Endothelial cell of umbilical vein (primary cell): ENCODE measurements around the gene SYTL2. TPM values are rescaled to one million over a fixed set of nuclear protein-coding genes. Genes with fewer than 3 reads are reported as not detected.

Source experiments
- BruUV-seq: library from RNA; stranded (reverse); fragments of 400-500 nt; replicated peaks from 2 replicates; lab custom pipeline; 2021; lab: Mats Ljungman, UMichigan
- CTCF ChIA-PET: fragments of 300-600, 350-600 bp; sonication (Branson Sonifier 250); formaldehyde crosslinking; loops from one replicate; lab custom pipeline; 2021; ENCODE audit warnings: antibody characterized with exemption, inconsistent platforms; lab: Charles Lee
- POLR2A ChIA-PET: fragments of 300-600, 350-600 bp; sonication (Branson Sonifier 250); formaldehyde crosslinking; loops from one replicate; lab custom pipeline; 2021; ENCODE audit warnings: antibody characterized with exemption, inconsistent platforms; lab: Charles Lee
- DNase-seq: peaks from one replicate; pipeline ENCODE4 v3.0.0-alpha.2; 2011; ENCODE audit warnings: low read depth, low spot score
- FAIRE-seq: peaks from 2 replicates; lab custom pipeline; 2011; peaks lifted over from hg19 to GRCh38; lab: Jason Lieb, UNC
- H2AFZ ChIP-seq: 2 replicates; pipeline ENCODE4 v1.6.0; 2012; ENCODE audit warnings: low read depth, low read length, control low read depth, inconsistent platforms
- H3K27ac ChIP-seq: 2 replicates; pipeline ENCODE4 v1.5.1; 2011; ENCODE audit warnings: low read depth, mild to moderate bottlenecking, control low read depth, low read length, moderate library complexity; ENCODE audit not compliant: insufficient read depth
- H3K27me3 ChIP-seq, 2 experiments: 2 replicates each; pipeline versions ENCODE4 v1.6.0 to v1.6.1; 2011; ENCODE audit warnings: low read length in 2 of 2, mixed read lengths in 1 of 2; ENCODE audit not compliant: control insufficient read depth in 2 of 2, insufficient read depth in 2 of 2
- H3K36me3 ChIP-seq, 2 experiments: 2 replicates in 1 of 2; 3 replicates in 1 of 2; pipeline ENCODE4 v1.5.1; 2011; ENCODE audit warnings: low read length in 2 of 2, mild to moderate bottlenecking in 1 of 2, moderate library complexity in 1 of 2; ENCODE audit not compliant: control insufficient read depth in 2 of 2, insufficient read depth in 2 of 2; ENCODE audit errors: extremely low read depth in 1 of 2
- H3K4me1 ChIP-seq: 3 replicates; pipeline ENCODE4 v1.5.1; 2011; ENCODE audit warnings: mild to moderate bottlenecking, low read length; ENCODE audit not compliant: control insufficient read depth, insufficient read depth; ENCODE audit errors: extremely low read depth
- H3K4me2 ChIP-seq: 2 replicates; pipeline ENCODE4 v1.6.1; 2011; ENCODE audit warnings: low read length, control low read depth, mixed read lengths; ENCODE audit not compliant: insufficient read depth
- H3K4me3 ChIP-seq, 3 experiments: fragments of 200-600 bp in 1 of 3; sonication (generic), shearing (Covaris generic) in 1 of 3; replicated peaks in 1 of 3; 2 replicates each; pipeline ENCODE4 v1.5.1; 2011 to 2016; ENCODE audit warnings: control low read depth in 3 of 3, low read length in 3 of 3, mild to moderate bottlenecking in 2 of 3, inconsistent platforms in 1 of 3, low read depth in 1 of 3, moderate library complexity in 1 of 3; ENCODE audit not compliant: insufficient read depth in 1 of 3
- H3K79me2 ChIP-seq: 2 replicates; pipeline ENCODE4 v1.6.0; 2012; ENCODE audit warnings: low read length, inconsistent platforms; ENCODE audit not compliant: control insufficient read depth, insufficient read depth
- H3K9ac ChIP-seq: replicated peaks from 2 replicates; pipeline ENCODE3; 2011; ENCODE audit warnings: low read length, control low read depth; ENCODE audit not compliant: insufficient read depth; ENCODE audit errors: extremely low read depth
- H3K9me1 ChIP-seq: replicated peaks from 3 replicates; pipeline ENCODE4 v1.6.0; 2011; ENCODE audit warnings: mild to moderate bottlenecking, low read length; ENCODE audit not compliant: control insufficient read depth, insufficient read depth; ENCODE audit errors: extremely low read depth
- H3K9me3 ChIP-seq: replicated peaks from 2 replicates; pipeline ENCODE4 v1.5.1; 2012; ENCODE audit warnings: low read length, inconsistent platforms; ENCODE audit not compliant: control insufficient read depth, insufficient read depth
- H4K20me1 ChIP-seq: replicated peaks from 2 replicates; pipeline ENCODE3; 2011; ENCODE audit warnings: mild to moderate bottlenecking, low read length; ENCODE audit not compliant: control insufficient read depth, insufficient read depth; ENCODE audit errors: extremely low read depth
- EZH2 ChIP-seq: IDR thresholded peaks from 2 replicates; pipeline ENCODE4 v1.6.1; 2012; ENCODE audit warnings: borderline replicate concordance, low read depth, mild to moderate bottlenecking, moderate library complexity, low read length, inconsistent platforms; ENCODE audit not compliant: severe bottlenecking
- FOS ChIP-seq: IDR thresholded peaks from 2 replicates; pipeline ENCODE4 v1.6.1; 2011; ENCODE audit warnings: mild to moderate bottlenecking, low read length, moderate library complexity, borderline replicate concordance; ENCODE audit not compliant: insufficient read depth
- GATA2 ChIP-seq: IDR thresholded peaks from 2 replicates; pipeline ENCODE4 v1.7.0; 2011; ENCODE audit warnings: low read depth, mild to moderate bottlenecking, moderate library complexity, mixed read lengths, low read length; ENCODE audit not compliant: insufficient read length, insufficient read depth
- JUN ChIP-seq: IDR thresholded peaks from 2 replicates; pipeline ENCODE4 v1.6.1; 2011; ENCODE audit warnings: borderline replicate concordance, low read depth; ENCODE audit not compliant: insufficient read length, insufficient read depth
- MYC ChIP-seq: IDR thresholded peaks from one replicate; pipeline ENCODE4 v1.6.1; 2011; ENCODE audit warnings: mild to moderate bottlenecking, low read depth, low read length
- POLR2A ChIP-seq: IDR thresholded peaks from 2 replicates; pipeline ENCODE4 v1.6.1; 2012; ENCODE audit warnings: low read depth, mild to moderate bottlenecking, control low read depth, low read length
- POLR2AphosphoS5 ChIP-seq: IDR thresholded peaks from 2 replicates; pipeline ENCODE4 v1.6.1; 2012; ENCODE audit warnings: low read depth, mild to moderate bottlenecking, control low read depth, low read length, moderate library complexity; ENCODE audit not compliant: insufficient read depth
- dilution Hi-C: fragments of 300-500 bp; cut with MboI; formaldehyde crosslinking; loops from one replicate; pipeline ENCODE4 v1.15.0; 2019; ENCODE audit warnings: low sequenced_read_pairs; ENCODE audit not compliant: extremely low pct_ligation_motif_present
- intact Hi-C: fragments of 100-400 bp; cut with micrococcal nuclease; formaldehyde crosslinking; loops from one replicate; pipeline ENCODE4 v1.10.0; 2022
- polyA plus RNA-seq, 4 experiments: library from polyadenylated mRNA; depleted of rRNA in 3 of 4; stranded (reverse) in 3 of 4; unstranded in 1 of 4; fragments of >200 nt; gene quantifications; 2 replicates each; pipeline versions ENCODE4 v1.2.1 to v1.2.3, GENCODE V29; 2011 to 2012; ENCODE audit warnings: missing spikeins in 1 of 4
- total RNA-seq: library from RNA; stranded (reverse); gene quantifications from 2 replicates; pipeline ENCODE4 v1.2.3, GENCODE V29; 2021
- TF ChIP-seq, protein P1 (sequence below), 2 donors: IDR thresholded peaks; 1 replicate in 1 of 2; 2 replicates in 1 of 2; pipeline ENCODE4 v1.5.1; 2011; ENCODE audit warnings: low read length in 2 of 2, mild to moderate bottlenecking in 2 of 2, moderate library complexity in 2 of 2, control low read depth in 1 of 2, inconsistent platforms in 1 of 2, low read depth in 1 of 2; ENCODE audit not compliant: insufficient read depth in 1 of 2; ENCODE audit errors: extremely low read depth in 1 of 2
- TF ChIP-seq, protein P2 (sequence below): IDR thresholded peaks from 2 replicates; pipeline ENCODE4 v1.6.1; 2011; ENCODE audit not compliant: insufficient read depth, insufficient read length

Gene SYTL2
- total and polyA plus RNA-seq, 2 donors (not counting 3 experiments of a cell fraction or from before 2014, with no cell fraction given) = 1.4 to 2.4 TPM

DNA sequence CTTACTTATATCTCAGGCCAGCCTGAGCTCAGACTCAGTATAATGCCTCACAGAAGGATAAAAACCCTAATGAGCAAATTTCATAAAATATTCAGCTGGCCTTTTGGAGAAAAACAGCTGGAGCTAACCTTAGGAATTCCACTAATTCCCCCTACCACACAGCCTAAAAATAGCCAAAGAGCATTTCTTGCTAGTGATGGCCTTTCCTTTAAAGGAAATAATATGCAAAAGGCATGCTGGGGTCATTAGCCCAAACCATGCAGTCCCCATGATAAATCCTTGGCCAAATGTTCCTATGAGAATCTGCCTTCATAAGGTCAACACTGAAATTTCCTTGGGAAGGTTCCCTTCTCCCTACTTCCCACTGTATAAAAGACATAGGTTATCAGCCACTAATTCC lies 38.2 kb downstream of the SYTL2 start:
- ChIA-PET CTCF (interaction anchor here (1.0 to 1.4 kb wide), 2 partner anchors 13 to 19 kb away, joined by 3 to 4 read pairs; no protein-coding TSS in a partner anchor), POLR2A (no interaction called here)
- DNase-seq (no peak), FAIRE-seq (no peak)
- Histone ChIP-seq H3K36me3 (no peaks in the 10 kb centered on the region), H3K9me3 (no peaks in the 10 kb centered on the region), H3K4me1 (no peaks in the 10 kb centered on the region), H3K27ac (no peak overlapping the region), H3K4me2 (no peak overlapping the region), H3K9ac (no peak overlapping the region), H3K79me2 (no peaks in the 10 kb centered on the region), H3K4me3 (no peak overlapping the region), H4K20me1 (no peaks in the 10 kb centered on the region), H2AFZ (no peak overlapping the region), H3K9me1 (no peaks in the 10 kb centered on the region), H3K27me3 (peaks cover 10 to 16% of the 10 kb centered on the region in 2 experiments)
- no TSS peak for BruUV-seq
- intact Hi-C loops (no loop called here), dilution Hi-C loops (no loop called here)
- TF ChIP-seq MYC = no peak
- TF ChIP-seq GATA2 = no peak
- TF ChIP-seq, protein P1, sequence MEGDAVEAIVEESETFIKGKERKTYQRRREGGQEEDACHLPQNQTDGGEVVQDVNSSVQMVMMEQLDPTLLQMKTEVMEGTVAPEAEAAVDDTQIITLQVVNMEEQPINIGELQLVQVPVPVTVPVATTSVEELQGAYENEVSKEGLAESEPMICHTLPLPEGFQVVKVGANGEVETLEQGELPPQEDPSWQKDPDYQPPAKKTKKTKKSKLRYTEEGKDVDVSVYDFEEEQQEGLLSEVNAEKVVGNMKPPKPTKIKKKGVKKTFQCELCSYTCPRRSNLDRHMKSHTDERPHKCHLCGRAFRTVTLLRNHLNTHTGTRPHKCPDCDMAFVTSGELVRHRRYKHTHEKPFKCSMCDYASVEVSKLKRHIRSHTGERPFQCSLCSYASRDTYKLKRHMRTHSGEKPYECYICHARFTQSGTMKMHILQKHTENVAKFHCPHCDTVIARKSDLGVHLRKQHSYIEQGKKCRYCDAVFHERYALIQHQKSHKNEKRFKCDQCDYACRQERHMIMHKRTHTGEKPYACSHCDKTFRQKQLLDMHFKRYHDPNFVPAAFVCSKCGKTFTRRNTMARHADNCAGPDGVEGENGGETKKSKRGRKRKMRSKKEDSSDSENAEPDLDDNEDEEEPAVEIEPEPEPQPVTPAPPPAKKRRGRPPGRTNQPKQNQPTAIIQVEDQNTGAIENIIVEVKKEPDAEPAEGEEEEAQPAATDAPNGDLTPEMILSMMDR (IDR thresholded peaks at IDR 0.05; ENCODE audit: extremely low read depth in 1 of 2, insufficient read depth in 1 of 2, low read depth in 1 of 2, low read length in 2 of 2) = no peak
- TF ChIP-seq FOS = no peak
- TF ChIP-seq POLR2A = no peak
- no peak for TF ChIP-seq POLR2AphosphoS5
- TF ChIP-seq JUN = no peak
- TF ChIP-seq EZH2 = no peak
- TF ChIP-seq, protein P2, sequence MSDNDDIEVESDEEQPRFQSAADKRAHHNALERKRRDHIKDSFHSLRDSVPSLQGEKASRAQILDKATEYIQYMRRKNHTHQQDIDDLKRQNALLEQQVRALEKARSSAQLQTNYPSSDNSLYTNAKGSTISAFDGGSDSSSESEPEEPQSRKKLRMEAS = no peak
